Kidney (tissue), 22 donors: Measurements from ENCODE around the gene INIP. TPM values are rescaled to one million over a fixed set of nuclear protein-coding genes. Genes with fewer than 3 reads are reported as not detected.

Experiments
- DNase-seq, 5 donors: peaks; one replicate each; pipeline ENCODE4 v3.0.0-alpha.2; 2013 to 2020
- FAIRE-seq: peaks from 2 replicates; lab custom pipeline; 2012; peaks lifted over from hg19 to GRCh38; lab: Jason Lieb, UNC
- H3K27ac ChIP-seq, 2 donors: one replicate each; pipeline ENCODE4 v1.7.0; 2013; ENCODE audit warnings: low read depth in 2 of 2, low read length in 2 of 2, inconsistent platforms in 1 of 2
- H3K27me3 ChIP-seq: one replicate; pipeline ENCODE4 v1.7.1; 2013; ENCODE audit warnings: low read length, inconsistent platforms; ENCODE audit not compliant: control insufficient read depth, insufficient read depth
- H3K36me3 ChIP-seq, 3 donors: one replicate each; pipeline versions ENCODE4 v1.7.0 to v1.7.1; 2013; ENCODE audit warnings: low read length in 3 of 3, control low read depth in 1 of 3, inconsistent platforms in 1 of 3; ENCODE audit not compliant: insufficient read depth in 3 of 3, control insufficient read depth in 2 of 3
- H3K4me1 ChIP-seq, 3 donors: one replicate each; pipeline versions ENCODE4 v1.7.0 to v1.7.1; 2013; ENCODE audit warnings: low read length in 3 of 3, inconsistent platforms in 1 of 3, low read depth in 1 of 3; ENCODE audit not compliant: control insufficient read depth in 2 of 3, insufficient read depth in 2 of 3
- H3K4me3 ChIP-seq, 3 donors: one replicate each; pipeline versions ENCODE4 v1.7.0 to v1.8.1; 2013; ENCODE audit warnings: low read length in 3 of 3, control low read depth in 1 of 3, inconsistent platforms in 1 of 3
- H3K9ac ChIP-seq, 3 donors: one replicate each; pipeline versions ENCODE4 v1.7.0 to v1.7.1; 2013; ENCODE audit warnings: low read length in 3 of 3, control low read depth in 1 of 3, inconsistent platforms in 1 of 3
- H3K9me3 ChIP-seq, 3 donors: one replicate each; pipeline versions ENCODE4 v1.7.0 to v1.7.1; 2013; ENCODE audit warnings: low read length in 3 of 3, control low read depth in 1 of 3, inconsistent platforms in 1 of 3; ENCODE audit not compliant: control insufficient read depth in 2 of 3, insufficient read depth in 1 of 3
- CTCF ChIP-seq: IDR thresholded peaks from 3 replicates; pipeline ENCODE4 v1.5.1; 2012; ENCODE audit warnings: mild to moderate bottlenecking, moderate library complexity, borderline replicate concordance; ENCODE audit not compliant: insufficient read depth; ENCODE audit errors: extremely low read depth
- intact Hi-C: fragments of 100-400 bp; cut with DNase I; formaldehyde crosslinking; loops from one replicate; pipeline ENCODE4 v1.11.1; 2022
- long read RNA-seq, 10 donors: library from polyadenylated mRNA in 1 of 10; unstranded in 1 of 10; transcript quantifications; one replicate each; pipeline ENCODE4 v2.0.0 and lab custom pipeline, GENCODE V29; 2021 to 2026
- polyA plus RNA-seq: library from polyadenylated mRNA; stranded (reverse); fragments of 350-450 nt; fragmentation: Illumina TruSeq; extraction: RNeasy Lipid Tissue Mini Kit (QIAGEN cat#74804); gene quantifications from one replicate; pipeline ENCODE4 v1.2.3, GENCODE V29; 2014; ENCODE audit warnings: low read depth, low replicate concordance; ENCODE audit not compliant: insufficient read depth
- total RNA-seq: library from RNA; stranded (reverse); fragmentation: NEBNext Ultra II Directional; extraction: Animal tissue kit (Norgen Biotek cat#: 25700); gene quantifications from one replicate; pipeline ENCODE4 v1.2.1, GENCODE V29; 2021
- donor health status: control.
- donor health status: control.
- donor health status: control.
- donor health status: control.
- donor health status: control.
- donor health status: DM: yes; HTN: yes; CAD: no.
- donor health status: Normal renal cell carcinoma (clear cell type).

INIP gene
- 25.7 TPM for total RNA-seq
- 14.5 TPM for polyA plus RNA-seq
- long read RNA-seq, donor 1, full-length matches to known transcripts = 11 of 11 reads
- long read RNA-seq, donor 1, partial matches to known transcripts = 0 of 11 reads
- long read RNA-seq, donor 1, other reads (novel, unspliced or antisense) = 0 of 11 reads
- long read RNA-seq, donor 2, full-length matches to known transcripts = 6 of 6 reads
- long read RNA-seq, donor 2, partial matches to known transcripts = 0 of 6 reads
- long read RNA-seq, donor 2, other reads (novel, unspliced or antisense) = 0 of 6 reads
- long read RNA-seq, donor 3, full-length matches to known transcripts = 12 of 12 reads
- long read RNA-seq, donor 3, partial matches to known transcripts = 0 of 12 reads
- long read RNA-seq, donor 3, other reads (novel, unspliced or antisense) = 0 of 12 reads
- long read RNA-seq, donor 4, full-length matches to known transcripts = 10 of 10 reads
- long read RNA-seq, donor 4, partial matches to known transcripts = 0 of 10 reads
- long read RNA-seq, donor 4, other reads (novel, unspliced or antisense) = 0 of 10 reads
- long read RNA-seq, donor 5, full-length matches to known transcripts = 1 of 1 reads
- long read RNA-seq, donor 5, partial matches to known transcripts = 0 of 1 reads
- long read RNA-seq, donor 5, other reads (novel, unspliced or antisense) = 0 of 1 reads
- long read RNA-seq, donor 6, full-length matches to known transcripts = 11 of 11 reads
- long read RNA-seq, donor 6, partial matches to known transcripts = 0 of 11 reads
- long read RNA-seq, donor 6, other reads (novel, unspliced or antisense) = 0 of 11 reads
- long read RNA-seq, donor 7, full-length matches to known transcripts = 13 of 19 reads
- long read RNA-seq, donor 7, partial matches to known transcripts = 0 of 19 reads
- long read RNA-seq, donor 7, other reads (novel, unspliced or antisense) = 6 of 19 reads
- long read RNA-seq, donor 8, full-length matches to known transcripts = 5 of 5 reads
- long read RNA-seq, donor 8, partial matches to known transcripts = 0 of 5 reads
- long read RNA-seq, donor 8, other reads (novel, unspliced or antisense) = 0 of 5 reads
- long read RNA-seq, donor 9, full-length matches to known transcripts = 7 of 7 reads
- long read RNA-seq, donor 9, partial matches to known transcripts = 0 of 7 reads
- long read RNA-seq, donor 9, other reads (novel, unspliced or antisense) = 0 of 7 reads
- long read RNA-seq, donor 10, full-length matches to known transcripts = 8 of 8 reads
- long read RNA-seq, donor 10, partial matches to known transcripts = 0 of 8 reads
- long read RNA-seq, donor 10, other reads (novel, unspliced or antisense) = 0 of 8 reads

- intact Hi-C loops = no loop called here
- Histone ChIP-seq H3K9ac (peak within 1 kb of the TSS; percentile 83 to 95 (median 87)), H3K27ac (peak within 1 kb of the TSS; percentile 89 to 90), H3K4me3 (peak within 1 kb of the TSS; percentile 85 to 99 (median 93)), H3K4me1 (peaks cover 0 to 8% (median 6%) of the 10 kb centered on the region in 3 donors), H3K27me3 (no peaks in the 10 kb centered on the region), H3K9me3 (no peaks in the 10 kb centered on the region), H3K36me3 (peaks cover 0 to 2% (median 1%) of the 10 kb centered on the region in 3 donors)
- DNase-seq (peak; percentile 98 to 99 (median 99)), FAIRE-seq (no peak)
- TF ChIP-seq CTCF = no peak
These were observed at the start of gene INIP for GRCh38 chr9:112717661-112718331. Gene INIP, minus strand, starts transcription at chr9:112718117. Its CDS starts 1,632 bp downstream, at chr9:112716485.

GRCh38 chr9:112765281-112765680, 47.4 kb upstream of the INIP start:
- TF ChIP-seq CTCF = no peak
- DNase-seq (no peak), FAIRE-seq (no peak)
- H3K9ac ChIP-seq = no peak overlapping the region
- H3K4me1 ChIP-seq = peaks cover 0 to 4% (median 0%) of the 10 kb centered on the region in 3 donors
- no peak overlapping the region for H3K27ac ChIP-seq
- no peak overlapping the region for H3K4me3 ChIP-seq
- H3K9me3 ChIP-seq = no peaks in the 10 kb centered on the region
- intact Hi-C loops = no loop called here
- H3K36me3 ChIP-seq = no peaks in the 10 kb centered on the region
- H3K27me3 ChIP-seq = no peaks in the 10 kb centered on the region

GRCh38 chr9:112764837-112765236, 46.9 kb upstream of the INIP start:
- H3K4me3 ChIP-seq = no peak overlapping the region
- H3K9ac ChIP-seq = no peak overlapping the region

More at GRCh38 chr9:112764837-112765236, 46.9 kb upstream of the INIP start:
- Histone ChIP-seq H3K27ac (peak overlapping the region in 1 of 2 donors; percentile 59), H3K9me3 (no peaks in the 10 kb centered on the region), H3K4me1 (peaks cover 0 to 4% (median 0%) of the 10 kb centered on the region in 3 donors), H3K27me3 (no peaks in the 10 kb centered on the region), H3K36me3 (no peaks in the 10 kb centered on the region)
- FAIRE-seq (no peak), DNase-seq (peak in 4 of 5 donors; percentile 18 to 55 (median 42))
- TF ChIP-seq CTCF = no peak
- intact Hi-C loops = no loop called here
